CD4-positive, alpha-beta T cell treated with Interferon gamma for 1 hour (primary cell): ENCODE measurements around the gene DEFB113.
"Not testable (repeated sequence)": the region's sequence is repeated elsewhere in the genome, so short reads cannot be mapped to it uniquely, and the experiment has no call there.

ENCODE experiments used
- DNase-seq: peaks from one replicate; pipeline ENCODE4 v3.0.0-alpha.2; 2020

Gene DEFB113

GRCh38 chr6:49969605-49970004 lies at the start of gene DEFB113:
Gene DEFB113, minus strand, starts transcription at chr6:49969625. Its CDS starts 0 bp downstream, at chr6:49969625.
- no peak for DNase-seq

- no peak for DNase-seq
Observed at GRCh38 chr6:50007819-50008218, 38.4 kb upstream of the DEFB113 start.

- no peak for DNase-seq
Observed at GRCh38 chr6:50003139-50003538, 33.7 kb upstream of the DEFB113 start.

- no peak for DNase-seq
Observed at GRCh38 chr6:49995278-49995677, 25.9 kb upstream of the DEFB113 start.

- no peak for DNase-seq
Observed at GRCh38 chr6:49988900-49989299, 19.5 kb upstream of the DEFB113 start.

- no peak for DNase-seq
Observed at GRCh38 chr6:49987749-49988148, 18.3 kb upstream of the DEFB113 start.

- DNase-seq = no peak
Observed at GRCh38 chr6:49986551-49986950, 17.1 kb upstream of the DEFB113 start.

- no peak for DNase-seq
Observed at GRCh38 chr6:49982046-49982445, 12.6 kb upstream of the DEFB113 start.

GRCh38 chr6:49980898-49981297 lies 11.5 kb upstream of the DEFB113 start:
- DNase-seq = no peak

GRCh38 chr6:49979584-49979983 lies 10.2 kb upstream of the DEFB113 start:
- no peak for DNase-seq

GRCh38 chr6:49978332-49979226 lies 9.2 kb upstream of the DEFB113 start:
- no peak for DNase-seq

- no peak for DNase-seq
Observed at GRCh38 chr6:49966823-49967222, 2.6 kb downstream of the DEFB113 start.

GRCh38 chr6:49966334-49966733 lies 3.1 kb downstream of the DEFB113 start:
- no peak for DNase-seq

- no peak for DNase-seq
Observed at GRCh38 chr6:49964064-49964463, 5.4 kb downstream of the DEFB113 start, which contains the start of gene DEFB114. Gene DEFB114, minus strand, starts transcription at chr6:49964164. Its CDS starts 59 bp downstream, at chr6:49964105.

- DNase-seq = no peak
Observed at GRCh38 chr6:49958180-49958579, 11.2 kb downstream of the DEFB113 start.

GRCh38 chr6:49955847-49956246 lies 13.6 kb downstream of the DEFB113 start:
- DNase-seq = no peak

- no peak for DNase-seq
Observed at GRCh38 chr6:49951926-49952325, 17.5 kb downstream of the DEFB113 start.

- no peak for DNase-seq
Observed at GRCh38 chr6:49950415-49950751, 19.0 kb downstream of the DEFB113 start.

- DNase-seq = no peak
Observed at GRCh38 chr6:49949062-49949461, 20.4 kb downstream of the DEFB113 start.

- DNase-seq = no peak
Observed at GRCh38 chr6:49946835-49947234, 22.6 kb downstream of the DEFB113 start.

GRCh38 chr6:49944068-49944467 lies 25.4 kb downstream of the DEFB113 start:
- not testable (repeated sequence) for DNase-seq

- no peak for DNase-seq
Observed at GRCh38 chr6:49939993-49940498, 29.4 kb downstream of the DEFB113 start.

GRCh38 chr6:49937811-49938210 lies 31.6 kb downstream of the DEFB113 start:
- DNase-seq = no peak

GRCh38 chr6:49937017-49937416 lies 32.4 kb downstream of the DEFB113 start:
- no peak for DNase-seq

GRCh38 chr6:49935387-49935786 lies 34.0 kb downstream of the DEFB113 start:
- DNase-seq = no peak
